Measurements from ENCODE around the gene ALDH2.
"Not testable (repeated sequence)": the region's sequence is repeated elsewhere in the genome, so short reads cannot be mapped to it uniquely, and the experiment has no call there.

The ALDH2 gene

GRCh38 chr12:111785651-111786050 is 18.9 kb downstream of the ALDH2 start:
- in situ Hi-C loops (cut with HindIII; ENCODE audit: low sequenced_read_pairs) = no loop called here

GRCh38 chr12:111788178-111788654 is 21.5 kb downstream of the ALDH2 start:
- in situ Hi-C loops (cut with HindIII; ENCODE audit: low sequenced_read_pairs) = no loop called here

GRCh38 chr12:111789779-111790178 is 23.0 kb downstream of the ALDH2 start:
- in situ Hi-C loops (cut with HindIII; ENCODE audit: low sequenced_read_pairs) = no loop called here

GRCh38 chr12:111791507-111791906 is 24.8 kb downstream of the ALDH2 start:
- in situ Hi-C loops (cut with HindIII; ENCODE audit: low sequenced_read_pairs) = no loop called here

GRCh38 chr12:111792155-111792855 is 25.6 kb downstream of the ALDH2 start:
- in situ Hi-C loops (cut with HindIII; ENCODE audit: low sequenced_read_pairs) = no loop called here

GRCh38 chr12:111792856-111793235 is 26.1 kb downstream of the ALDH2 start:
- in situ Hi-C loops (cut with HindIII; ENCODE audit: low sequenced_read_pairs) = no loop called here

GRCh38 chr12:111798182-111798581 is 31.4 kb downstream of the ALDH2 start:
- in situ Hi-C loops (cut with HindIII; ENCODE audit: low sequenced_read_pairs) = loop anchor here (5.0 kb wide), 1 partner anchor 56 kb away; no protein-coding TSS in a partner anchor

GRCh38 chr12:111799758-111800157 is 33.0 kb downstream of the ALDH2 start:
- in situ Hi-C loops (cut with HindIII; ENCODE audit: low sequenced_read_pairs) = loop anchor here (5.0 kb wide), 2 partner anchors 57 to 102 kb away; no protein-coding TSS in a partner anchor

GRCh38 chr12:111803038-111803626 is 36.4 kb downstream of the ALDH2 start:
- in situ Hi-C loops (cut with HindIII; ENCODE audit: low sequenced_read_pairs) = loop anchor here (5.0 kb wide), 1 partner anchor 106 kb away; no protein-coding TSS in a partner anchor

- in situ Hi-C loops (cut with HindIII; ENCODE audit: low sequenced_read_pairs) = loop anchor here (5.0 kb wide), 1 partner anchor 107 kb away; no protein-coding TSS in a partner anchor
These were observed 37.1 kb downstream of the ALDH2 start for GRCh38 chr12:111803851-111804250.

GRCh38 chr12:111806304-111806703 is 39.6 kb downstream of the ALDH2 start:
- in situ Hi-C loops (cut with HindIII; ENCODE audit: low sequenced_read_pairs) = no loop called here

- in situ Hi-C loops (cut with HindIII; ENCODE audit: low sequenced_read_pairs) = no loop called here
These were observed 40.5 kb downstream of the ALDH2 start for GRCh38 chr12:111807232-111807631.

GRCh38 chr12:111812881-111813741 is 46.4 kb downstream of the ALDH2 start:
- in situ Hi-C loops (cut with HindIII; ENCODE audit: low sequenced_read_pairs) = no loop called here

- in situ Hi-C loops (cut with HindIII; ENCODE audit: low sequenced_read_pairs) = no loop called here
These were observed 49.4 kb downstream of the ALDH2 start for GRCh38 chr12:111816065-111816615.

- in situ Hi-C loops (cut with HindIII; ENCODE audit: low sequenced_read_pairs) = not testable (repeated sequence)
These were observed 50.2 kb downstream of the ALDH2 start for GRCh38 chr12:111816898-111817297.

- in situ Hi-C loops (cut with HindIII; ENCODE audit: low sequenced_read_pairs) = no loop called here
These were observed 51.6 kb downstream of the ALDH2 start for GRCh38 chr12:111818340-111818739.

- in situ Hi-C loops (cut with HindIII; ENCODE audit: low sequenced_read_pairs) = no loop called here
These were observed 52.7 kb downstream of the ALDH2 start for GRCh38 chr12:111819191-111820158.

GRCh38 chr12:111820828-111821227 is 54.1 kb downstream of the ALDH2 start:
- in situ Hi-C loops (cut with HindIII; ENCODE audit: low sequenced_read_pairs) = not testable (repeated sequence)

GRCh38 chr12:111822886-111823285 is 56.2 kb downstream of the ALDH2 start:
- in situ Hi-C loops (cut with HindIII; ENCODE audit: low sequenced_read_pairs) = no loop called here

- in situ Hi-C loops (cut with HindIII; ENCODE audit: low sequenced_read_pairs) = no loop called here
These were observed 57.2 kb downstream of the ALDH2 start for GRCh38 chr12:111823891-111824290.

Measured in endothelial cell of hepatic sinusoid (primary cell).